Sigmoid colon (tissue), 7 donors: ENCODE measurements around the gene MROH2A. TPM values are rescaled to one million over a fixed set of nuclear protein-coding genes. Genes with fewer than 3 reads are reported as not detected.

Experiments
- DNase-seq: peaks from one replicate; pipeline ENCODE4 v3.0.0-alpha.2; 2019
- H3K27ac ChIP-seq, 4 donors: fragments of 200-600 bp; sonication (generic); one replicate each; pipeline ENCODE4 v1.5.1; 2016 to 2019; ENCODE audit warnings: mild to moderate bottlenecking in 1 of 4
- H3K27me3 ChIP-seq, 3 donors: fragments of 200-600 bp; sonication (generic); one replicate each; pipeline ENCODE4 v1.5.1; 2019; ENCODE audit warnings: mild to moderate bottlenecking in 1 of 3
- H3K36me3 ChIP-seq, 4 donors: fragments of 200-600 bp; sonication (generic); one replicate each; pipeline ENCODE4 v1.5.1; 2016 to 2019
- H3K4me1 ChIP-seq, 4 donors: fragments of 200-600 bp; sonication (generic); one replicate each; pipeline ENCODE4 v1.5.1; 2017 to 2019
- H3K4me3 ChIP-seq, 4 donors: fragments of 200-600 bp; sonication (generic); one replicate each; pipeline ENCODE4 v1.5.1; 2017 to 2019; ENCODE audit warnings: mild to moderate bottlenecking in 2 of 4, moderate library complexity in 1 of 4
- H3K9me3 ChIP-seq, 4 donors: fragments of 200-600 bp in 3 of 4; sonication (generic) in 3 of 4; one replicate each; pipeline versions ENCODE4 v1.5.1 to v1.6.1; 2013 to 2019
- EP300 ChIP-seq, 4 donors: sonication (generic); formaldehyde crosslinking; IDR thresholded peaks; one replicate each; pipeline ENCODE4 v1.6.1; 2017; ENCODE audit warnings: antibody characterized with exemption in 4 of 4
- POLR2A ChIP-seq, 2 donors: fragments of 450-650 bp; IDR thresholded peaks; one replicate each; pipeline ENCODE4 v1.6.1; 2016; ENCODE audit warnings: antibody characterized with exemption in 2 of 2, mild to moderate bottlenecking in 2 of 2, moderate library complexity in 2 of 2
- POLR2AphosphoS5 ChIP-seq, 4 donors: sonication (generic); formaldehyde crosslinking; IDR thresholded peaks; one replicate each; pipeline ENCODE4 v1.6.1; 2017; ENCODE audit warnings: antibody characterized with exemption in 4 of 4
- WGBS, 2 donors: extraction: QIAGEN DNeasy Blood & Tissue Kit; methylation state at CpG; one replicate each; pipeline ENCODE4 v1.1.7; 2013; 5-methylcytosine and 5-hydroxymethylcytosine counted together
- intact Hi-C: fragments of 100-400 bp; cut with DNase I; formaldehyde crosslinking; loops from one replicate; pipeline ENCODE4 v1.15.1; 2023
- polyA plus RNA-seq, 3 donors: library from polyadenylated mRNA; stranded (reverse); fragments of 200-250 nt; gene quantifications; one replicate each; pipeline ENCODE4 v1.2.3, GENCODE V29; 2013
- total RNA-seq, 4 donors: library from RNA; depleted of rRNA; stranded (reverse); fragments of >200 nt; gene quantifications; one replicate each; pipeline ENCODE4 v1.1.0, GENCODE V29; 2016
- TF ChIP-seq, protein P1 (sequence below), 4 experiments: fragments of 450-650 bp in 3 of 4; fragments of 200-600 bp in 1 of 4; IDR thresholded peaks; one replicate each; pipeline ENCODE4 v1.5.1; 2016 to 2019; ENCODE audit warnings: antibody characterized with exemption in 4 of 4, mild to moderate bottlenecking in 3 of 4, moderate library complexity in 2 of 4
- donor health status: healthy with polysubstance abuse.
- donor health status: Bipolar disorder and iron deficiency.
- donor health status: healthy.

MROH2A gene
- total and polyA plus RNA-seq, 7 donors, result 0.06 TPM; not detected in 6

DNA sequence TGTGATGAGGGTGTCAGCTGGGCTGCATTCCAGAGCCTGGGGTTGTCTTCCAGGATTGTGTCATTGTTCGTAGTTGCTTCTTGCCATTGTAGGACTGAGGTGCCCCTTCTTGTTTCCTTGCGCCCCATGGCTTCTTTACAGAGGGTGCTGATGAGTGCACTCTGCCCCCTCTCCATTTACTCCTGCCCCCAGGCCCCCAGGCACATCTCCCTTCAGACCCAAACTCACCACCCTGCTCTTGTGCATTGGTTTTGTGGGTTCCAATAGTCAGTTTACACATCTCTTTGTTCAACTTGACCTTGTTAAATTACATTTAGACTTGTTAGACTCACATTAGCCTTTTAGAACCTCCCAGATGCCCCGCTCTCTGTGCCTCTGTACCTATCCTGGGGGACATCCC is 43.1 kb downstream of the MROH2A start:
- no peaks in the 10 kb centered on the region for H3K27me3 ChIP-seq
- DNase-seq, result peak; percentile 15
- H3K36me3 ChIP-seq, result no peaks in the 10 kb centered on the region
- TF ChIP-seq, protein P1, sequence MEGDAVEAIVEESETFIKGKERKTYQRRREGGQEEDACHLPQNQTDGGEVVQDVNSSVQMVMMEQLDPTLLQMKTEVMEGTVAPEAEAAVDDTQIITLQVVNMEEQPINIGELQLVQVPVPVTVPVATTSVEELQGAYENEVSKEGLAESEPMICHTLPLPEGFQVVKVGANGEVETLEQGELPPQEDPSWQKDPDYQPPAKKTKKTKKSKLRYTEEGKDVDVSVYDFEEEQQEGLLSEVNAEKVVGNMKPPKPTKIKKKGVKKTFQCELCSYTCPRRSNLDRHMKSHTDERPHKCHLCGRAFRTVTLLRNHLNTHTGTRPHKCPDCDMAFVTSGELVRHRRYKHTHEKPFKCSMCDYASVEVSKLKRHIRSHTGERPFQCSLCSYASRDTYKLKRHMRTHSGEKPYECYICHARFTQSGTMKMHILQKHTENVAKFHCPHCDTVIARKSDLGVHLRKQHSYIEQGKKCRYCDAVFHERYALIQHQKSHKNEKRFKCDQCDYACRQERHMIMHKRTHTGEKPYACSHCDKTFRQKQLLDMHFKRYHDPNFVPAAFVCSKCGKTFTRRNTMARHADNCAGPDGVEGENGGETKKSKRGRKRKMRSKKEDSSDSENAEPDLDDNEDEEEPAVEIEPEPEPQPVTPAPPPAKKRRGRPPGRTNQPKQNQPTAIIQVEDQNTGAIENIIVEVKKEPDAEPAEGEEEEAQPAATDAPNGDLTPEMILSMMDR (IDR thresholded peaks at IDR 0.05), result no peak
- no peak for TF ChIP-seq POLR2AphosphoS5 (IDR thresholded peaks at IDR 0.05)
- TF ChIP-seq POLR2A (IDR thresholded peaks at IDR 0.05), result no peak
- no peak for TF ChIP-seq EP300 (IDR thresholded peaks at IDR 0.05)
- H3K27ac ChIP-seq, result no peak overlapping the region
- no peak overlapping the region for H3K4me3 ChIP-seq
- no peaks in the 10 kb centered on the region for H3K4me1 ChIP-seq
- H3K9me3 ChIP-seq, result no peaks in the 10 kb centered on the region
- 88 to 96% methylated on average over 3 of the region's 3 CpGs for WGBS, 2 donors
- intact Hi-C loops, result no loop called here

- H3K27me3 ChIP-seq, result no peaks in the 10 kb centered on the region
- H3K27ac ChIP-seq, result no peak overlapping the region
- TF ChIP-seq, protein P1 (IDR thresholded peaks at IDR 0.05), result no peak
- TF ChIP-seq EP300 (IDR thresholded peaks at IDR 0.05) (no peak), POLR2AphosphoS5 (IDR thresholded peaks at IDR 0.05) (no peak), POLR2A (IDR thresholded peaks at IDR 0.05) (no peak)
- WGBS, 2 donors, result 93 to 95% methylated on average over 8 of the region's 8 CpGs
- DNase-seq, result peak; percentile 25
- intact Hi-C loops, result no loop called here
- H3K4me3 ChIP-seq, result no peak overlapping the region
- H3K9me3 ChIP-seq, result no peaks in the 10 kb centered on the region
- no peaks in the 10 kb centered on the region for H3K36me3 ChIP-seq
- H3K4me1 ChIP-seq, result no peaks in the 10 kb centered on the region
Observed at GRCh38 chr2:233821709-233822100, 43.6 kb downstream of the MROH2A start.

DNA sequence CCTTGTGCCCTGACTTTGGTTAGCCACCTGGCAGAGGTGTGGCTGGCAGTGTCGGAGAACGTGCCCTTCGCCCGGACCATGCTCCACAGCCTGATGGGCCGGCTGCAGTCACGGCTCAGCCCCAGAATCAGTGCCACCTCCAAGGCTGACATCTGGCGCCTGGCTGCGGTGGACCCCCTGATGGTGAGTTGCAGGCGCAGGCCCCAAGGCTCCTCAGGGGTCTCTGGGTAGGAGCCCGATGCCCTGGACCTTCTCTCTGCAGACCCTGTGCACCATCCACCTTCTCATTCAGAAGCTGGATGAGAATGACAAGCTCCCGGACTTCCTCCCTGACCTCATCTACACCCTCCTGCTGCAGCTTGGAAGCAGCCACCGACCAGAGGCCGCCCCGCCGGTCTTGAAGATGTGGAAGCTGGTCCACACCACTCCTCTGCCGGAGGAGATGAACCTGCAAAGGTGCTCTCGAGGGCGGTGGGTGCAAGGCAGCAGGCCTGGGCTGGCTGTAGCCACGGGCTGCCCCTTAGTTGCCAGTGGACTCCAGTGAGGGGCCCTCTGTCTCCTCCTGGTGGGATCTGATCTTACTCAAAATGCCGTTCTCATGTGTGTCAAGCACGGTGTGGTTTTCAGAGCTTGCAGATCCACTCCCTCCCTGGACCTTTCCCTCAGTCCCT is 44.1 kb downstream of the MROH2A start:
- intact Hi-C loops, result no loop called here
- TF ChIP-seq POLR2AphosphoS5 (IDR thresholded peaks at IDR 0.05), result no peak
- no peak for TF ChIP-seq EP300 (IDR thresholded peaks at IDR 0.05)
- TF ChIP-seq, protein P1 (IDR thresholded peaks at IDR 0.05), result no peak
- TF ChIP-seq POLR2A (IDR thresholded peaks at IDR 0.05), result no peak
- Histone ChIP-seq H3K27ac (no peak overlapping the region), H3K9me3 (no peaks in the 10 kb centered on the region), H3K4me1 (no peaks in the 10 kb centered on the region), H3K4me3 (no peak overlapping the region), H3K27me3 (no peaks in the 10 kb centered on the region), H3K36me3 (no peaks in the 10 kb centered on the region)
- peak; percentile 60 for DNase-seq
- 82 to 90% methylated on average over 21 of the region's 21 CpGs for WGBS, 2 donors

- Histone ChIP-seq H3K4me3 (no peak overlapping the region), H3K27ac (no peak overlapping the region), H3K36me3 (no peaks in the 10 kb centered on the region), H3K27me3 (no peaks in the 10 kb centered on the region), H3K9me3 (no peaks in the 10 kb centered on the region), H3K4me1 (no peaks in the 10 kb centered on the region)
- intact Hi-C loops, result no loop called here
- peak; percentile 54 for DNase-seq
- WGBS, 2 donors, result 69 to 80% methylated on average over 25 of the region's 25 CpGs
- TF ChIP-seq, protein P1 (IDR thresholded peaks at IDR 0.05), result no peak
- TF ChIP-seq POLR2AphosphoS5 (IDR thresholded peaks at IDR 0.05) (no peak), POLR2A (IDR thresholded peaks at IDR 0.05) (no peak), EP300 (IDR thresholded peaks at IDR 0.05) (no peak)
Observed at GRCh38 chr2:233822781-233823730, 44.9 kb downstream of the MROH2A start.
